B cell (primary cell): ENCODE results near the gene ETV6.

Source experiments
- EZH2 ChIP-seq: IDR thresholded peaks from 2 replicates; pipeline ENCODE4 v1.6.1; 2012; ENCODE audit warnings: borderline replicate concordance, low read depth, mild to moderate bottlenecking, moderate library complexity, low read length; ENCODE audit not compliant: insufficient read depth, poor library complexity, severe bottlenecking
- TF ChIP-seq, protein P1 (sequence below): fragments of 200-600 bp; IDR thresholded peaks from one replicate; pipeline ENCODE4 v1.8.0; 2022; ENCODE audit warnings: antibody characterized with exemption, mild to moderate bottlenecking

DNA sequence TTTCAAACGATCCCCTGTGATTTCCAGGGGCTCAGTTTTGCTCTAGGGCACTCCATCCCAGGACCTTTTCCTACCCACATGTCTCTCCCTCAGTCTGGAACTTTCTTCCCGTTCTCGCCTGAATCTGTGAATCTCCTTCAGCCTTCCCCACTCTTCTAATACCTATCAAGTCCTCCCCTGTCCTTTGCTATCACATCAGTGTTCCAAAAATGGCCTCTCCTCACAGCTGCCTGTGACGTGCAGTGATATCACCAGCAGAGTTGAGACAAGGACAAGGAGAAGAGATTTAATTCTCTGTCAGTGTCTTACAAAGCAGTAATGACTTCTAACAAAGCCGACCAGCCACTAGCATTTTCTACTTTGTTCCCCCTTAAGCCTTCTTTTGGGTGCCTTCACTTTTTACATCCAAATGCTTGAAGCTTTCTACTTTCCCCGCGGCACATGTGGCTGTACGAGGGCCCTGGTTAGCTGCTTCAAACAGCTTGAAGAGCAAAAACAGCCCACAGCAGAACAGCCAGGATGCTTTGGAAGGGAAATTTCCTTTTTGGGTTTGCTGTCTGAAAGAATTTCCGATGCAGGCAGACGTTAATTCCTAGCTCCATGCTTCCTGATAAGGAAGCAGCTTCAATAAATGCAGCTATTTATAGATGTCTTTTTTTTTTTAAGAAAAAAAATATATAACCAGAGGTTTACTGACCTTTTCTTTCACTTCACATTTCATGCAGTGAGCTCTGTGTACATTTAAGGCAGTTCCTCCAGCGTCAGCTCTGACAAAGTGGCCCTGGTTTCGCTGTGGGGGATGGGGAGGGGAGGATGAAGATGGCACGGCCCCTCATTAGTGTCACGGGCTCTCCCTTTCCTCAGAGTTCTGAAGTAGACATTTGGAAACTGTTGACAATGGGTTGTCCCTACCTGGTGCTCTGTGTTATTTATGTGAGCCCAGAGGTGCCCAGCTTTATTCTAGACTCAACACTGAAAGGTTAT is 109.3 kb downstream of the ETV6 start:
- TF ChIP-seq EZH2, result no peak
- TF ChIP-seq, protein P1, sequence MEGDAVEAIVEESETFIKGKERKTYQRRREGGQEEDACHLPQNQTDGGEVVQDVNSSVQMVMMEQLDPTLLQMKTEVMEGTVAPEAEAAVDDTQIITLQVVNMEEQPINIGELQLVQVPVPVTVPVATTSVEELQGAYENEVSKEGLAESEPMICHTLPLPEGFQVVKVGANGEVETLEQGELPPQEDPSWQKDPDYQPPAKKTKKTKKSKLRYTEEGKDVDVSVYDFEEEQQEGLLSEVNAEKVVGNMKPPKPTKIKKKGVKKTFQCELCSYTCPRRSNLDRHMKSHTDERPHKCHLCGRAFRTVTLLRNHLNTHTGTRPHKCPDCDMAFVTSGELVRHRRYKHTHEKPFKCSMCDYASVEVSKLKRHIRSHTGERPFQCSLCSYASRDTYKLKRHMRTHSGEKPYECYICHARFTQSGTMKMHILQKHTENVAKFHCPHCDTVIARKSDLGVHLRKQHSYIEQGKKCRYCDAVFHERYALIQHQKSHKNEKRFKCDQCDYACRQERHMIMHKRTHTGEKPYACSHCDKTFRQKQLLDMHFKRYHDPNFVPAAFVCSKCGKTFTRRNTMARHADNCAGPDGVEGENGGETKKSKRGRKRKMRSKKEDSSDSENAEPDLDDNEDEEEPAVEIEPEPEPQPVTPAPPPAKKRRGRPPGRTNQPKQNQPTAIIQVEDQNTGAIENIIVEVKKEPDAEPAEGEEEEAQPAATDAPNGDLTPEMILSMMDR, result no peak
